ENCODE data around the gene SPTLC1.
A peak's percentile ranks its signal among the peaks of the same experiment; 100 is the strongest.
"Not testable (repeated sequence)": the region's sequence is repeated elsewhere in the genome, so short reads cannot be mapped to it uniquely, and the experiment has no call there.

SPTLC1 gene

GRCh38 chr9:92026206-92027002, 88.8 kb downstream of the SPTLC1 start:
- no peak for DNase-seq

- not testable (repeated sequence) for DNase-seq
Measured at GRCh38 chr9:92021785-92022541, 93.2 kb downstream of the SPTLC1 start.

- no peak for DNase-seq
Measured at GRCh38 chr9:92019658-92020057, 95.6 kb downstream of the SPTLC1 start.

- DNase-seq = no peak
Measured at GRCh38 chr9:92010705-92011536, 104.3 kb downstream of the SPTLC1 start.

- DNase-seq = not testable (repeated sequence)
Measured at GRCh38 chr9:92010253-92010652, 105.0 kb downstream of the SPTLC1 start.

- no peak for DNase-seq
Measured at GRCh38 chr9:92008041-92008440, 107.2 kb downstream of the SPTLC1 start.

GRCh38 chr9:92004045-92004392, 111.2 kb downstream of the SPTLC1 start:
- no peak for DNase-seq

- DNase-seq = no peak
Measured at GRCh38 chr9:92003308-92004044, 111.7 kb downstream of the SPTLC1 start.

- not testable (repeated sequence) for DNase-seq
Measured at GRCh38 chr9:92001948-92002347, 113.3 kb downstream of the SPTLC1 start.

GRCh38 chr9:92001244-92001643, 114.0 kb downstream of the SPTLC1 start:
- no peak for DNase-seq

DNA sequence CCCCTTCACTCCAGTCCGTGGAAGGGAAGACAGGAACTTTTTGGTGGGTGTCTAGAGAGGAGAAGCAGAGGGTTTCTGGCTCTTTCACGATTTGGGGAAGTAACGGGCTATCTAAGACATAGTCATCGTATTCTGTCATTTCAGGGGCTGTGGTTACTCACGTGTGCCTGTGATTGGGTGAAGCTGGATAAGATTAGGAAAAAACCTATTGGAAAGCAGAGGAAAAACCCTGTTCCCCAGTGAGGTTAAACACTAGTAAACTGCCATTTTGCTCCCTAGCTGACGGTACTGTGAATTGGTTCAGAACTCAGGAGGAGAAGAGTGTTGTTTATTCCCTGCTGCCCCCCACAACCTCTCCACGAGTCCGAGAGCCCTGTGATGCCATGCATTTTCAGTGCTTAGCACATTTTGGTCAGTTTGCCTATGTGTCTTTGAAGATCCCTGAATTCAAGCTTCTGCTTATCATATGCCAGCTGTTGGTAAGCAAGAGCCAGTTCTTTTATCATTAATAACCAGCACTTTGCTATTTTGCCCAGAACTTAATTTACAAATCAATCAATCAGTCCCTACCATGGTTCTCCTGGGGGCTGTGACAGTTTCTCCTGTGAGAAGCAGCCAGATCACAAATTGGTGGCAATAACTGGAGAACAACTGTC, 120.1 kb downstream of the SPTLC1 start:
- peak; percentile 41 to 50 for DNase-seq

DNA sequence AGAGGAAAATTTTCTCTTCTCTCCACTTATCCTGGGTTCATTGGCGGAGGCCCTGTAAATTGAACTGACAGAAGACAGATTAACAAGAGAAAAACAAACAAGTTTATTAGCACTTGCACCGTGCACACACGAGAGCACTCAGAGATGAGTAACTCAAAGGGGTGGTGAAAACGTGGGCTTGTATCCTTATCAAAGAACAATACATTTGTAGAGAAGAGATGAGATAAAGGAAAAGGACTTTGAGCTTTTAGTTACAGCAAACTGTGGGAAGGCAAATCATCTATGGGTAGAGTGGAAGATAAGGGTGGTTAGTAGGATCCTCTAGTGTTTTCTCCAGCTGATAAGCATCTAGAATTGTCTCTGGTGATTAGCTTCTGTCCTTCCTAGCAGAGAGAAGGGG, 120.8 kb downstream of the SPTLC1 start:
- no peak for DNase-seq

DNA sequence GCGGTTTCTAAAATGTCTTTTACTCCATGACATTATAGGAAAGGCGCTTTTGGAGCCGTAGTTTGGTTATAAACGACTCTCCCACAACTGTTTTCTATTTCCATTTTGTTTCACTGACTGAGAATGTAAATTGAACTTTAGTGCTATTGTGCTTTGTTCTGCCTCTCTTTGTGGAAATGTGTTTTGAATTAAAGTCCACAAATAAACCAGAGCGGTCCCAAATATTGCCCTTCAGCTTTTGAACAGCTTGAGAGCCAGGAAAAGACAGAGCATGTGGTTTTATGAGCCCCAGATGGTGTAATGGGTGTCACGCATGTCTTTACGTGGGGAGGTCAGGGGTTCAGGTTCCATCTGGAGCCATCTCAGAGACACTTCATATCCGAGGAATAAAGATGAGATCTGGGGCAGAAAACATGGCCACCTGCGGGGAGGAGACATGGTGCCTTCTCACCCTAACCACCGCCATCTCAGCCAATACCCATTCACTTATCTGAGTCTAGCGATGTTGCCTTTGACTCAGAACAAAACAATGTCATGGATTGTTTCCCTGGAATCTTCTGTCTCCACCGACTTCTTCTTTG, 122.7 kb downstream of the SPTLC1 start:
- no peak for DNase-seq

- DNase-seq = no peak
Measured at GRCh38 chr9:91991721-91992341, 123.4 kb downstream of the SPTLC1 start.

DNA sequence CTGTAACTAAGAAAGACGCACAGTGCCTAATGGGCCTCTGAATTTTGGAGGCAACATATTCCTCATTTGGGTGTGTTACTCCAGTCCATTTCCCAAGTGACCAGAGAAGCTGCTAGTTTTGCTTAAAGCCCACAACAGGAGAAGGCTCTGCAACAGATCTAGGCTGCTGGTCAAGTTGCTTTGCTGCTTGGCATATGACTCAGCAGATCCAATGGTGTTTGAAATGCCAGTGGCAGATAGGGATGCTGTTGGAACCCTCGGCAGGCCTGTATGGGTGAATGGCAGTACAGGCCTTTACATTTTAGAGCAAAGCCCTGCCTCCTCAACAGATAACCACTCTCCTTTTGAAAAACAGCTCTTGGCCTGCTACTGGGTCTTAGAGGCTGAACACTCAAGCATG, 129.0 kb downstream of the SPTLC1 start:
- no peak for DNase-seq

- DNase-seq = no peak
Measured at GRCh38 chr9:91985692-91986091, 129.5 kb downstream of the SPTLC1 start.

All from Kasumi-1 (cell line).